GM19467 (cell line): Measurements from ENCODE around the gene NTM.

Experiments used
- ATAC-seq: cut with Tn5 transposase; IDR thresholded peaks from one replicate; pipeline ENCODE4 v1.9.1; 2021; ENCODE audit warnings: mild to moderate bottlenecking, moderate library complexity; ENCODE audit not compliant: unreplicated experiment

The NTM gene

DNA sequence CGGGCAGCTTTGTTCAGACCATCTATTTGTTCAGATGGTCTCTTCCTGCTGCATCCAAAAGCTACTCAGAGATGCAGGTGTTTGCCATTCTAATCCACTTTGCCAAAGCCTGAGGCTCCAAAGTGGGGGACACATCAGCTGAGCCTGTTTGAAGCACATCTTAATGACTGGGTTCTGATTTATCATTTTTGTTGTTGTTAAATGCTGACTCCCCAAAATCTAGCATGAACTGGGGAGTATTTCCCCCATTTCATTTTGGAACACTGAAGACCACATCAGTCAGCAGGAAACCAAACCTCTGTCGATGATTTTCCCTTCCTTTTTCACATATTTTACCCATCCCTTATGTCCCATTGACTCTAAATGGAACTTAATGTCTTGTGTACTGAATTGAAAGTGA is 262.6 kb downstream of the NTM start:
- ATAC-seq: no peak

DNA sequence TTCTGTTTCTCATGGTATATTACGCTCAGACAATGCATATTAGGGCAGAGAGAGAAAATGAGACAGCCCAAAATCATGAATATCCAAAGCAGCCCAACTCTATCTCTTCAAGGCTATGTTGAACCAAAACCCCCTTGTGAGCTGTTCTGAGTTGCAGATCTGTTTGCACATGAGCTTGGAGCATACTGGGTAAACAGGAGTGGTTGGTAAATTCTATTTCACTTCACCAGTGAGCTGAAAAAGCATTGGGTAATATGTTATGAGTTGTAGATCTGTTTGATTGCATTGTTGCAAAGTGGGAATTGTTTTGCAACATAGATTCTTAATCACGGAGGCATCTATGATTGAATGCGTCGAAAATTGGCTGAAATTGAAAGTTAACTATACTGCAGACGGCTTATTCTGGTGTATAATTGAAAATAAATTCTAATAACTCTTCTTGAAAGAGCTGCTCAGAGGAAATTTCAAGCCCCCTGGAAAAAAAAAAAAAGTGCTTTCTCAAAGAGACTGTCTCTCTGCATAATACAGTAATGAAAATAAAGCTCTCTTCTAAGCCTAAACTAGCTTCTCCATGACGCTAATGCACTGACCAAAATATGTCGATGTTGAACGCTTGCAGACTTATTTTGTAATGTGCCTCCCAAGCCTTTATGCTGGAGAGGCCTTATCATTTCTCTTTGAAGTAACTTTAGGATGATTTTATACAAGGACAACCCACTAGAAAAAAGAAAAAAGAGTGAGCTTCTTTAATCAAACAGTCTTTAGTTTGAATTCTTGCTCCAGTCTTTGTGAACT is 263.7 kb downstream of the NTM start:
- no peak for ATAC-seq

DNA sequence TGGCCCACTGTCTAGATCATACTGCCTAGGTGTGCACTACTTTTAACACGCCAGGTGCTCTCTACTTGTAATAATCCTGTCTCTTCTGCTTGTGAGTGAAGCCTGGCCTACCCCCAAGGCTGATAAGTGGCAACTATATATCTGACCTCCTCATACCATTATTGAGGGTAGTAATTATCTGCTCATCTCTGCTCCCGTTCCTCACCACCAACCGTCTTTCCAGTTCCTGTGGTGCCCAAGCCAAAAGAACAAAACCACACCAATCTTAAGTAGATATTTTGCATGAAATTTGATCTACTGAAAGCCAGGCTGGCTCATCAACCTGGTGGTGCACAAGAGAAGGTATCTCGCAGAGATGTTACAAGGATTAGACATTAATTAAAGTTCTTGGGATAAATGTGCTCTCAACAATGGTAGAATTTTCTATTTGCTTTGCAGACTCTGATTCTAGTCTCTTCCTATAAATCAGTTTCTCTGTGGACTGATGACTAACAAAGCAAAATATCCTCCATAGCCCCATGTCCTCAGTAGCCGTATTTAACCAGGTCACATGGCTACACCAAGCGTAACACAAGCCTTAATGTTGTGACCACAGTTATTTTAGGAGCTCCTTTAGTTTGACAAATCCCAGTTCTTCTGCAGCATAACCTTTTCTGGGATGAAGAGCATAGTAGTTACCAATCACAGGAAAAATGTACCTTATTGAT is 267.2 kb downstream of the NTM start:
- no peak for ATAC-seq

GRCh38 chr11:131638889-131639288 is 268.5 kb downstream of the NTM start:
- ATAC-seq: no peak

DNA sequence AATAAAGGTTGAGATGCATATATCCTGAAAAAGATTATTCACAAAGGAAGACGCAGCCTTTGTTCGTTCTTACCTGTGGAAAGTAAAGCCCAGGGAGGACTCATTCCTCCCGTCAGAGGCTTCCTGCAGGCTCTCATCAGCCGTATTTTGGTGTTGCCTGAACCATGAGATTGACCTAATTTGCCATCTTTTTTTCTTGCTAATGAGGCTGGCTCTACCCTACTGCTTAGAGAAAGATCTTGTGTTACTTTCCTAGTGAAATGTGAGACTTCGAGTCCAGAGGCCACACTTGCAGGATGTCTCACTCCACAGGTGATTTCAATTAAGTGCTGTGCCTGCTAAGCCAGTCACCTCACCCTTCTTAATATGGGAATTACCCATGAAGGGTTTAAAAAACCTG is 269.9 kb downstream of the NTM start:
- ATAC-seq: no peak

GRCh38 chr11:131642756-131643531 is 272.5 kb downstream of the NTM start:
- ATAC-seq: no peak

DNA sequence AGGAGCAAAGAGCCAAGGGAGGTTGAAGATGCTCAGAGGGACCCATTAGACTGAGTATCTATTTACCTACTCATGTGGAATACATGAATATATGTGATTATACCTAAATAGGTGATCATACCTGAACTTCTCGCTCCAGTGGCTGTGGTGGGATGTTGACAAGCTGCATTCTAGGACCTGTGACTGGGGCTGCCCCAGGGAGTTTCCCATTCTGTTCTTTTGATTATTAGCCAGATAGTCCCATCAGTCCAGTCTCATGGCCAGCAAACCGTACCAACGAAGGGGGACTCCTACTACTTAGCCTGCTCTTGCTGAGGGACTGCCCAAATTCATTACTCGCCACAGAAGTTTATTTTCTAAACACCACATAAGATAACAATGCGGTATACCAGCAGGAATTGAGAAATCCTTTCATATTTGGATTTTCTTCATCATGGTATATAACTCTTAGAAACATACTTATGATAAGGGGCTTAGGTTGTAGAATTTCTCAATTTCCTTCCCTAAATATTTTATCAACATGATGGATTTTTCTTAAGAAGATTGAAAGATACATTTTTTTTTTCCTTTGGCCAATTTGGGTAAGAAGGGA is 273.9 kb downstream of the NTM start:
- no peak for ATAC-seq

DNA sequence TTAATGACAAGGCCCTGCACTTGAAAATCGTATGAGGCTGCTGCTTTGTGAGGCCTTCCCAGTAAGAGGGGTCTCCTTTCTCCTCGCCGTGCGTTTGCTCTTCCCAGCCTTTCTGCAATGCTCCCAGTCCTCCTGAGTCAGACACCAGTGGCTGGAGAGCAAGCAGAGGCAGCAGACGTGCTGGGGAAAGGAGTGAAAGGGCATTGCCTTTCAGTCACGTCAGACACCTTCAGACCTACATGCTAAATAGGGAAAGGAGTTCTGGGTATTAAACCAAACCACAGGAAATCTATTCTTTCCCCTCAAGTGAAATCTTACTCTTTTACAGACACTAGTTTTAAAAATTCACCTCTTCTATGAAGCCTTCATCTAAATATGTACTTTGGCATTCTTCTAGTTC is 274.8 kb downstream of the NTM start:
- no peak for ATAC-seq

DNA sequence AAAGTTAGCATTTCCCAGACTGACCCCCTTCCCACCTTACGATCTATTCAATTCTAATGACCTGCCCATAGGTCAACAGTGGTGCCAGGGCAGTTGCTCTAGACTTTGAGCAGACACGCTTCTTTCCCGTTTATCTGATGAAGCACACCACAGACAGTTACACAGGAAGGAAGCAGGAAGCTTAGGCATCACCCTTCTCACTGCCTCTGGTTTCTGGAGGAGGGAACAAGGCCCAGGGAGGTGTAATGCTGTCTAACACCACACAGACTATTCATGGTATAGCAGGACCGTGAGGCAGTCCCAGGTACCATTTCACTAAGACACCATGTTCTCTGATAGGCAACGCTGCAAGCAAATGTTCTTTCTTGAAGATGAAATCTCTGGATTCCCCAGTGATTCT is 279.4 kb downstream of the NTM start:
- no peak for ATAC-seq

- no peak for ATAC-seq
Observed at GRCh38 chr11:131652231-131652630, 281.8 kb downstream of the NTM start.

- no peak for ATAC-seq
Observed at GRCh38 chr11:131653260-131653659, 282.8 kb downstream of the NTM start.

DNA sequence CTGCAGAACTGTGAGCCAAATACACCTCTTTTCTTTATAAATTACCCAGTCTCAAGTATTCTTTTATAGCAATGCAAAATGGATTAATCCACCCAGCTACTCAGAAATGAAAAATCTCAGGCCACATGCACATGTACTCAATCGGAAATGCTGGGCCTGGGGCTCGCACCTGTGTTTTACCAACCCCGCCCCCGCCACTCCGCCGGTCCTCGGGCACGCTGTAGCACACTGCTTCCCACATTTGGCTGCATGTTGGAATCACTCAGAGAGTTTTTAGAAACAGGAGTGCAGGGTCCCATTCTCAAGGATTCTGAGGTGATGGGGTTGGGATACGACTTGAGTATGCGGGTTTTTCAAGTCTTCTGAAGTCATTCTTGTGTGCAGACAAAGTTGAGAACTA is 284.4 kb downstream of the NTM start:
- ATAC-seq: no peak

DNA sequence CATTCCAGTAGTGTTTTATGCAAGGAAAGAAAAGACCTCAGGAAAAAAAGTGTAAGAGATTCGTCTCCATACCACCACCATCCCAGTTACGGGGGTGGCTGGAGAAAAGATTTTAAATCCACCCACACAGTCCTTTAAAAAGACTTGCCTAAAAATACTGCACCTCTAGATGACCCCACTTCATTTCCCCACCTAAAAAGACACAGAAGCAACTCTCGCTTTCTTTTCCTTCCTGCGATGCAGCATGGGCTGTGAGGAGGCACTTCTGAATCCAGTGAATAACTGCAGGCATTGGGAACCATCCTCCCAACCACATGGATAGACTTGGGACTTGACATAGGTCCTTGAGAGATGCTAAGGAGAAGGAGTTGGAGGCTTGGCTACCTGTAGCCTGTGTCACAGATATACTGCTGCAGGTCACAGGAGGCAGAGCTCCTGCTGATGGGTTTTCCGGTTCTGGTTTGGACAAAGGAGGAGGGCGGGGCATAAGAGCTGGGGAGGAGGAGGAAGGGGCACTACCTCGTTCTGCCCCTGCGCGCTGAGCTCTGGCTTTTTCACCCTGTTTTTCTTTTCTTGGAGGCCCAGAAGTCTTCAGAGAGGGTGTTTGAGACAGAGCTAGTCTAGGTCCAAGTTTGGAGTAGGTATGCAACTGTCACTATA is 285.9 kb downstream of the NTM start:
- no peak for ATAC-seq

DNA sequence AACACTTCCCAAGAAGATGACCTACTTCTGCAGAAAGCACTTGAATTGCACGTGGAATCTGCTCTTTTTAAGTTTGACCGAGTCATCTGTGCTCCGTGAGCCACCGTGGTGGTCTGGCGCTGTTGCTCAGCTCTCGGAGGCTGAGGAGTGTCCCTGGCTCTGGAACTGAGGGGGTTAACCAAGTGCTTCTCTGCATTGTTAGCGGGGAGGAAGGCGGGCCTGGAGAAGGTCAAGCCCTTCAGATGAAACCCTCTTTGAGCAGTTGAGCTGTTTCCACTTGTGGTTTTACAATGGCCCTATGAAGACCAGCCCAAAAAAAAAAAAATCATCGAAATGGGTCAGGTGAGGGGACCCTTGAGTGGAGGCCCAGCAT is 286.4 kb downstream of the NTM start:
- ATAC-seq: no peak

DNA sequence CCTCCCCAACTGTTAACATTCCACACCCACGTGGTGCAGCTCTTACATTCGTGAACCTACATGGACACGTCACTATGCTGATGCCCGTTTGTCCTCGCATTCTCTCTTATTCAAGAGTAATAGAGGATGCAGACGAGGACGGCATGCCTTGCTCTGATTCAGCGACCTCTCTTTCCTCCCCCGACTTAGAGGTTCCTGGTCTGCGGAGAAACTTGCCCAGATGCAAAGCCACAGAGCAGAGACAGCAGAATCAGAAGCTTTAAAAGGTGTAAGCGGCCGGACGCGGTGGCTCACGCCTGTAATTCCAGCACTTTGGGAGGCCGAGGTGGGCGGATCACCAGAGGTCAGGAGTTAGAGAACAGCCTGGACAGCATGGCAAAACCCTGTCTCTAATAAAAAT is 288.0 kb downstream of the NTM start:
- ATAC-seq: no peak

DNA sequence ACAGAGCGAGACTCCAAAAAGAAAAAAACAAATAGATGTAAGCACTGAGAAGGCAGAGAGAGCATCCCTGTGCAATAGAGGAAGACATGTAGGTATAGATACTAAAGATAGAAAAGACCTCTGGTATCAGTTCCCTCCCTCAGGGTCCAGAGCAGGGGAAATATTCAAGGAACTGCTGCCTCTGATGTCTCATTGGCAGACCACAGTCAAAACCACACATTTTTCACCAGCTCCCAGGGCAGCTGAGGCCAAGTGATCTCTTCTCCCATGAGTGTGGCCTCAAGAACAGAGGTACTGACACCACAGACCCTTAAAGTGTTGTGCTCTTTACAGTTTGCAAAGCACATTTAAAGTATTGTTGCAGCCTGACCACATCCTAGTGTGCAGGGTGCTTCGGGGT is 288.5 kb downstream of the NTM start:
- ATAC-seq: no peak

DNA sequence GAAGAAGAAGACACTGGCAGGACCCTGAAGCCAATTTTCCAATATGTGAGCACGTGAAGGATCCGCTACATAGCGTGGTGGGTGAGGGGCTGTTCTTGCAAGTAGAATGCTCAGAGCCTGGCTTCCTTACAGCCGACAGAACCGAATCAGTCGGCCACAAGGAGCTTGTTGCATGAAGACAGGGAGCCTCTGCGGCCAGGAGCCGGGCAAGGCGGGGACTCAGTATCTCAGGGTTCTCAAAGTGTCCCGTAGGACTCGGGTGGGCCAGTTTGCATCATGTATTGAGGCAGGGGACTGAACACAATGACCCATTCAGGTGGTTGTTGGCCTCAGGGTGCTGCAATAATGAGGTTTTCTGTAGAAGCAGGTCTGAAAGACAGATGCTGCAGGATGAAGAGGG is 289.5 kb downstream of the NTM start:
- no peak for ATAC-seq

DNA sequence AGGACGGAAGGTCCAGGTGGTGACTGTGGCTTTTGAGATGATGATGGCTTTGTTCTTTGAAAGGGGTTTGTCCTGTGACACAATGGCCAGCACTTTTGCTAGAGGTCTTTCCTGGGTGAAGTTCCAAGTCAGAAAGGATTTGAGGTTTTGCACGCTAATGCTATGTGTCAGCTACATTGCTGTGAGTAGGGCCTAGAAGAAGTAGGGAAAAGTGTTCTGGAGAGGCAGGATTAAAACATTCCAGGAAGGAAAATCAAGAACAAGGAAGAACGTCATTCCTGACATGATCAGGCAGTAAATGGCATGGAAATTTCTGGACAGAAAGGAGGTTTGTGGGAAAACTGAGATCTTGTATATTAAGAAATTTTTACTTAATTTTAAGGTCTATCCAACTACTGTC is 290.7 kb downstream of the NTM start:
- ATAC-seq: no peak

DNA sequence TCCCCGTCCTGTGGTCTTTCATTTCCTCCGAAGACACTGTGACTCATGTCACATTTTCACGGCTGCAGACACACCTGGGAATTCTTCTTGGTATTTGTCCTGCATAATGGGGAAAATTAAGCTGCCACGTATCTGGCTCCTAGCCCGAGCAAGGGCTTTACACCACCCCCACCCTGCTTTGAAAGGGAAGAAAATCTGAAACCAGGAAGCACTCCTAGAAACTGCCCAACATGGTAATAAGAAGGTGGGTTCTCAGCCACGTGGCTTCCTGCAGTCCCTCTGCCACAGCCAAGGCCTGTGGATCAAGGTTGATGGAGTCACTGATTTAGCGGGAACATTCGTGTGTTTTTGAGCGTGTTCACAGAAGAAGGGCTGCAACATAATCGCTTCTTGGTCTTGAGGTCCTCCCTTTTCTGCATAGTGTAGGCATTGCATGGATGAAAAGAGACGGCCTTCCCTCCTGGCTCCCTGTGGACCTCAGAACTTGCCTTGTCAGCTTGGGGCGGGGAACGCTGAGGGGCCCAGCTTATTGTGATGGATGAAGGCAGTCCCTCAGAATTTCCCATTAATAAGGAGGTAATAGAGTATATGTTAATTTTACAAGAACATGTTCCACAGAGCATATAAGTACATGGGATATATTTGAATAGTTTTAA is 292.0 kb downstream of the NTM start:
- ATAC-seq: no peak

DNA sequence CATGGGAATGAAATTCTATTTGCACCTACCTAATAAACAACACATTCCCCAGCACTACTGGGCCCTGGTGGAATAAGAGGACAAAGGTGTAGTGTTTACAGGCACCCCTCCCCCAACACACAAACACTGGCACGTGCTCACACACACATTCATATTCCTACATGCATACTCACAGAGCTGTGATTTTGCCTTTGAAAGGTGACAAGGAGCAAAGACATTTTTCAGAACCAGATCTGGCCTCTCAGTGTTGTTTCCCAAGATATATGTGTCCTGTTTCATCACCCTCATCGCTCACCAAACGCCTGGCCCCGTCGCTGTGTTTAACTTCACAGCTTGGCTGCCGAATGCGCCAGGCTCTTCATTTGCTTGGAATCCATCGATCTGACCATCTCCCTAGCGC is 292.6 kb downstream of the NTM start:
- ATAC-seq: no peak
